Astrocyte of the spinal cord (primary cell): ENCODE data around the gene FAM83E.

ENCODE experiments used
- DNase-seq: peaks from one replicate; pipeline ENCODE4 v3.0.0; 2011; ENCODE audit warnings: low read depth, low spot score
- H3K4me3 ChIP-seq: 2 replicates; pipeline ENCODE4 v1.5.1; 2011; ENCODE audit warnings: low read depth, mild to moderate bottlenecking, low read length, moderate library complexity
- in situ Hi-C: cut with HindIII; loops from 2 replicates; pipeline ENCODE4 v1.10.0; 2017; ENCODE audit warnings: low sequenced_read_pairs
- TF ChIP-seq, protein P1 (sequence below): IDR thresholded peaks from 2 replicates; pipeline ENCODE4 v1.5.1; 2012; ENCODE audit warnings: low read depth, mild to moderate bottlenecking, low read length, inconsistent platforms

FAM83E gene

DNA sequence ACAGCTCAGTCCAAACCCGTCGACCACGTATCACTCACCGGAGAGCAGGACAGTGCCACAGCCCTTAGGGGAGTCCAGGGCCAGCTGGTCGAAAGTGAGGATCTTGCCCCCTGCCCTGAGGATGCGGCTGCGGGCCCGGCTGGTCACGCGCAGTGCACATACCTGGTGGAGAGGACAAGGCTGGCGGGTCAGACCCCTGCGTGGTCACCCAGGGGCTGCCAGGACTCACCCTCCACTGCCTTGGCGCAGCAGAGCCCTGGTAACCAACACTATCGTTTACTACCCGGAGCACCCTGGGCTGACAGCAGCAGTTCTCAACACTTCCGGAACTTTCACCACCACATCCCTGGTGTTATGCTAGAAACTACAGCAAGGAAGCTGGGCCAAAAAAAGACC is 1.2 kb upstream of the FAM83E start:
- no peak overlapping the region for H3K4me3 ChIP-seq
- DNase-seq, result no peak
- TF ChIP-seq, protein P1, sequence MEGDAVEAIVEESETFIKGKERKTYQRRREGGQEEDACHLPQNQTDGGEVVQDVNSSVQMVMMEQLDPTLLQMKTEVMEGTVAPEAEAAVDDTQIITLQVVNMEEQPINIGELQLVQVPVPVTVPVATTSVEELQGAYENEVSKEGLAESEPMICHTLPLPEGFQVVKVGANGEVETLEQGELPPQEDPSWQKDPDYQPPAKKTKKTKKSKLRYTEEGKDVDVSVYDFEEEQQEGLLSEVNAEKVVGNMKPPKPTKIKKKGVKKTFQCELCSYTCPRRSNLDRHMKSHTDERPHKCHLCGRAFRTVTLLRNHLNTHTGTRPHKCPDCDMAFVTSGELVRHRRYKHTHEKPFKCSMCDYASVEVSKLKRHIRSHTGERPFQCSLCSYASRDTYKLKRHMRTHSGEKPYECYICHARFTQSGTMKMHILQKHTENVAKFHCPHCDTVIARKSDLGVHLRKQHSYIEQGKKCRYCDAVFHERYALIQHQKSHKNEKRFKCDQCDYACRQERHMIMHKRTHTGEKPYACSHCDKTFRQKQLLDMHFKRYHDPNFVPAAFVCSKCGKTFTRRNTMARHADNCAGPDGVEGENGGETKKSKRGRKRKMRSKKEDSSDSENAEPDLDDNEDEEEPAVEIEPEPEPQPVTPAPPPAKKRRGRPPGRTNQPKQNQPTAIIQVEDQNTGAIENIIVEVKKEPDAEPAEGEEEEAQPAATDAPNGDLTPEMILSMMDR, result no peak
- in situ Hi-C loops, result no loop called here

DNA sequence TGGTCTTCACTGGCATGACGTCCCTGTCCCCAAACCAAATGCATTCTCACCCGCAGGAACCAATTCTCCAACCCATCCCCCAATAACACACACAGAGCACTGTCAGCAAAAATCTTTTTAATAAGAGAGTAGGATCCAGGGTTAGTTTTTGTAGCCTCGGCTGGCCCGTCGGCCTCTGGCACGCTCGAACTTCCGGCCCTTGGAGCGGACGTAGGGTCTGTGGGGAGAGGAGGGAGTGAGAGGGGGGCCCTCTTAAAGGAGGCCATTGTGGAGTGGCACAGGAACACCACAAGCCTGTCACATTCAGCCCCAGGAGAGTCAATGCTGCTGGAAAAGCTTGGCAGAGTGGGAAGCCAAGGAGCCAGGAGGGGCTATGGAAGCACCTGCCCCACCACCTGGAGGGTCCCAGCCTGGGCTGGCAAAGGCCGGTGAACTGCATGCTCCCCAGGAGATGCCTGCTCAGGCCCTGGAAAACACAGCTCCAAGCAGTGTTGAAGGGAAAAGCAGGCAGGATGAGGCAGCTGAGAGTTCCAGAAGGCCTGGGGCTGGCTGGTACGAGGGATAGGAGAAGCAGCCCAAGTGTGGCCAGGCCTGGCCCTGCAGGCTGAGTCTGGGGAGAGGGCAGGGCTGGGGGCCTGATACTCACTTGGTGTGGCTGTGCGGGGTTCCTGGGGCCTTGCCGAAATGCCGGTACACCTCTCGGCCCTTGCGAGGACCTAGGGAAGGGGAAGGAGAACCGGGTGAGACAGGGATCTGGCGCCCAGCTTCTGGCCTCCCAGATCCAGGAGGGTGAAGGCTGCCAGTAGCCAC is 560 bp upstream of the FAM83E start:
- DNase-seq, result no peak
- H3K4me3 ChIP-seq, result no peak overlapping the region
- in situ Hi-C loops, result no loop called here
- TF ChIP-seq, protein P1, result no peak

GRCh38 chr19:48613852-48614435 is 932 bp downstream of the FAM83E start:
- DNase-seq, result no peak
- no peak overlapping the region for H3K4me3 ChIP-seq
- in situ Hi-C loops, result no loop called here
- TF ChIP-seq, protein P1, result no peak

DNA sequence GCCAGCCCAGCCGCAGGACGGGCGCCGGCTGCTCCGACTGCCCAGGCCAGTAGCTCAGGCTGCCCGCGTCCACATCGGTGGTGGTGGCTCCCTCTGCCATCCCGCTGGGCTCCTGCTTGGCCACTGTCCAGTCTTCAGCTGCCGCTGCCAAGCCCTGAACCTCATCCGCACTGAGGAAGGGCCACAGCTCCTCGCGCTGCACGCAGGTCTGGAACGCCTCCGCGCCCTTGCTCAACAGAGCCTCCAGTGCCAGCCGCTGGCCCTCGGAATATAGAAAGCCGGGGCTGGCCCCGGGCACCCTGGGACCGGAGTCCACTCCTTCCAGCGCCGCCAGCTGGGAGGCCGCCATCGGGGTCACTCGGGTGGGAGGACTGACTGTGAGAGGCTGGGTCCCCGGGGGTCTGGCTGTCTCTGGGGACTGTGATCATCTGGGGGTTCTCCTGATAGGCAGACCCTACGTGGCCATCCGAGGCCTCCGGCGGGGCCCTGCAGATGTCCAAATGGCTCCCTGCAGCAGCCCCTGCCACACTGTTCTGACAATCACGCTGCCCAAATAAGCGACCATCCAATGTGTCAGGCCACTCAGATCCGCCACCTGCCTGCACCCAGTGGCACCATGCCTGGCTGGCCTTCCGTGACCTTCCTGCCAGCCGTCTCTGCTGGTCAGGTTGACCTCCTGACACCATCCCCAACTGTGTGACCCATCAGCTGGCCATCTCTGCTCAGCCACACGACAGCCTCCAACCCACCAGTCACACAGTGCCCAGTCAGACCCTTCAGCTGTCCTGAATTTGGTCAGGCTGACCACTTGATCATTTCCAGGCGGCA is 1.6 kb downstream of the FAM83E start:
- in situ Hi-C loops, result no loop called here

DNA sequence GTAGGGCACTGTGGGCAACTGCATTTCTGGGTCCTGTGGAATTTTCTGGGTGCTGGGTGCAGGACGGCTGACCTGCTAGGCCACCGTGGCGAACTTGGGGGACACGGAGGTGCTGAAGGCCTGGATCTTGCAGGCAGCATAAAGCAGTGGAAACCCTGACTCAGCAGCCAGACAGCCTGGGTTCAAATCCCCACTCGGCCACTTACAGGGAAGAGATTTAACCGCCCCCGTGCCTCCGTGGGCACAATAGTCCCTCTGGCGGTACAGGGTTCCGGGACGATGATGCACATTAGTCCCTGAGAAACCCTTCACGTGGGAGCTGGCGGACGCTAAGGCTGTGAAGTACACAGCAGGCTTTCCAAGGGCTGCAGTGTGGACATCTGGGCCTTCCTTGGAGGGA is 3.0 kb downstream of the FAM83E start:
- TF ChIP-seq, protein P1, result no peak
- no peak overlapping the region for H3K4me3 ChIP-seq
- DNase-seq, result no peak
- in situ Hi-C loops, result no loop called here

More for the DNA sequence above, 1.6 kb downstream of the FAM83E start:
- H3K4me3 ChIP-seq, result no peak overlapping the region
- TF ChIP-seq, protein P1, result no peak
- no peak for DNase-seq

DNA sequence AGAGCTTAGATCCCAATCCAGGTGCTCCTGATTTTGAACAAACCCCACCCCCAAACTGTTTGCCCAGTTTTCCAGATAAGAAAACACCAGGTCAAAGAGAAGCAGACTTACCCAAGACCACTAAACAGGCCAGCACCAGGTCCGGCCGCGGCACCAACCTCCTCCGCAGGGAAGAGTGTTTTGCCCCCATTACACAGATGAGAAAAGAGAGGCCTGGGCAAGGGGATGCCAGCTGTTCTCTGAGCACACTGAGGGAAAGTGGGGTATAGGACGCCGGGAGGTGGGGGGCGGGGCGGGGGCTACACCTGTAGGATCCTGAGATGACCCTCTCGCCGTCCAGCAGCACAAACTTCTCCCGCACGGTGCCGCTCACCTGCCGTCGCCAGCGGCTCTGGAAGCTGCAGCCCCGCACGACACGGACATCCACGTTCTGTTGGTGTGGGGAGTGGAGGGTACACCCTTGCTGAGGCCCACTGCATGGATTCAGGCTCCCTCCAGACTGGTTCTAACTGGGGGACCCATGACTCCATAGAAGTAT is 5.2 kb downstream of the FAM83E start:
- TF ChIP-seq, protein P1, result no peak
- no peak overlapping the region for H3K4me3 ChIP-seq
- in situ Hi-C loops, result no loop called here
- no peak for DNase-seq
